GM12864 (cell line): ENCODE results near the gene TMEM222.

Source experiments
- DNase-seq: peaks from one replicate; pipeline ENCODE4 v3.0.0-alpha.2; 2011; ENCODE audit warnings: low read depth
- H3K4me3 ChIP-seq: 2 replicates; pipeline ENCODE4 v1.5.1; 2011; ENCODE audit warnings: mild to moderate bottlenecking, low read depth, low read length, control low read depth
- CTCF ChIP-seq: IDR thresholded peaks from 2 replicates; pipeline ENCODE4 v1.5.1; 2011; ENCODE audit warnings: low read depth, mild to moderate bottlenecking, moderate library complexity, low read length, control low read depth, inconsistent platforms; ENCODE audit errors: missing control alignments

TMEM222 gene

GRCh38 chr1:27353166-27353565 is 31.2 kb downstream of the TMEM222 start:
- no peak for TF ChIP-seq CTCF
- DNase-seq = no peak
- no peak overlapping the region for H3K4me3 ChIP-seq

- no peak overlapping the region for H3K4me3 ChIP-seq
- TF ChIP-seq CTCF = no peak
- no peak for DNase-seq
Measured at GRCh38 chr1:27353629-27354028, 31.7 kb downstream of the TMEM222 start.

GRCh38 chr1:27355683-27356082 is 33.7 kb downstream of the TMEM222 start:
- no peak overlapping the region for H3K4me3 ChIP-seq
- no peak for DNase-seq
- no peak for TF ChIP-seq CTCF

GRCh38 chr1:27356277-27356618 is 34.3 kb downstream of the TMEM222 start:
- H3K4me3 ChIP-seq = peak overlapping the region; percentile 52
- no peak for DNase-seq
- TF ChIP-seq CTCF = no peak

GRCh38 chr1:27356619-27357280 is 34.8 kb downstream of the TMEM222 start:
- peak overlapping the region; percentile 52 for H3K4me3 ChIP-seq
- no peak for DNase-seq
- TF ChIP-seq CTCF = peak; percentile 36

GRCh38 chr1:27357281-27358037 is 35.5 kb downstream of the TMEM222 start:
- peak; percentile 97 for TF ChIP-seq CTCF
- H3K4me3 ChIP-seq = peak overlapping the region; percentile 52
- DNase-seq = no peak
